Left lobe of liver (tissue), 2 donors: ENCODE data around the gene TSHZ3. TPM values are rescaled to one million over a fixed set of nuclear protein-coding genes. Genes with fewer than 3 reads are reported as not detected.

ENCODE experiments used
- ATAC-seq: fragments of 200-7000 bp; cut with Tn5 transposase; one replicate; pipeline ENCODE4 v1.9.1; 2020; ENCODE audit warnings: mild to moderate bottlenecking, moderate library complexity
- DNase-seq: peaks from one replicate; pipeline ENCODE4 v3.0.0-alpha.2; 2020; ENCODE audit warnings: low spot score
- total RNA-seq: library from RNA; stranded (reverse); gene quantifications from one replicate; pipeline ENCODE4 v1.2.1, GENCODE V29; 2021
- donor health status: DM: no; HTN: no; CAD: no; lungs with moderate emphysema.
- donor health status: DM: no; HTN: yes; CAD: no.

The TSHZ3 gene
- total RNA-seq, 1 donor from 2014 or later, result 1.1 TPM

DNA sequence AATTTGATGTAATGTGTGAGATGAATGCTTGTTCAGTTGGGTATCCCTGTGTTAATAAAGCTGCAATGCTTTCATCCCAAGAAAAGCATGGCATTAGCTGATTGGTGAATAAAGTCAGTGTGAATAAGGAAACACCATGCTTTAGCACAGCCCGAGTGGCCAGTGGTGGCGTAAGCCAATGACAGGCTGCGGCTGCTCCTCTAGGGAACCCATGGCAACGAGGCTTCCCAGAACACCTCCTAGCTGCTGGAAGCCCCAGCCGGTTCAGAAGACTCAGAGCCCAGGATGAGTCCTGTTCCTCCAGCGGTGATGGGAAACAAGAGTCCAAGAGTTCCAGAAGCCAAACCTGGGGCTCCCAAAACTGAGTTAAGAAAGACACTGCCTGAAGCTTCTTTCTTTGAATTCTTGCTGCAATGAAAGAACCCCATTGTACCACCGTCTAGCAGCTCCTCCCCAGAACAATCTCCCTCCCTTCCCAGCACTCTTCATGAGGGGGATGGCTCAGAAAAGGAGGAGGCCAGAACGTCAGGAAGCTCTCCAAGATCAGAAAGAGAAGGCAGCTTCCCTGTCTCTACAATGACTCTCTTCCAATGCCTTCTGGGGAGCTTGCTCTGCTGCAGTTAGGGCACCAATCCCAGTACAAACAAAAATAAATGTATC, 58.2 kb downstream of the TSHZ3 start:
- no peak for DNase-seq
- ATAC-seq, result no peak

- DNase-seq, result no peak
- no peak for ATAC-seq
Observed at GRCh38 chr19:31289976-31290375, 59.3 kb downstream of the TSHZ3 start.

DNA sequence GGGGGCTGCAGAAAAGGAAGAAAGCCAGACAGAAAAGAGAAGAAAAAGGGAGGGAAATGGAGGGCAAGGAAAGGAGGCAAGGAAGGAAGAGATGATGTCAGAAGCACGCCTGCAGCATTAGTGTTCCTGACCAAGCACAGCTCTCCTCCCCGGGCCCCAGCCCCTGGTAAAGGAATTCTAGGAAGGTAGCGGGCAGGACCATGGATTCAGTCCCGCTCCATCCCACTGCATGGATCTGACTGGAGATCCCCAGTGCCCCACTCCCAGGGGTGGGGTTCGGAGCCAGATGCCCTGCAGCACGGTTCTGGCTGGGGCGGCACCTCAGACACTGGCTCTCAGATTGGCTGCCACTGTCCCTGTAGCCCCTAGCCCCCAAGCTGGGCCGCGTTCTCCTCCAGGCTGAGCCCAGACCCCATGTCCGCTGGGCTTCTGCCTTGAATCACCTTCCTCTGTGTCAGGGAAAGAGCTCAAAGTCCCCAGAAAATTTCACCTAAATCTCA, 59.8 kb downstream of the TSHZ3 start:
- ATAC-seq, result no peak
- no peak for DNase-seq

DNA sequence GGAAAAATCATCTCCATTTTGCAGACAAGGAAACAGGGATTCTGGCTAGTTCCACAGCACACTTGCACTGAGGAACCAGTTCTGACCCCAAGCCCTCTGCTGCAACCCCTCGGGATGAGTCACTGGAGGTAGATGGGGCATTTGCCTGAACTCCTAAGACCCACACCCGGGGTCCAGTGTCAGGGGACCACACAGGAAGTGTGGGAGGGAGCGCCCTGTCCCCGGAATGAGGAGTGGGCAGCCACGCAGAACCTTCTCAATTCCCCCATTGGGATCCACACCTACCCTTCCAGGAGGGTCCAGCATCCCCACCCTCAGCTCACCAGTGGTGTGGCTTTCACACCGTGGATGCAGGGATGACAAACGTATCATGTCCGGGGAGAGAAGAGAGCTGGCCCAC, 62.7 kb downstream of the TSHZ3 start:
- DNase-seq (no peak), ATAC-seq (no peak)

- no peak for DNase-seq
- ATAC-seq, result no peak
Observed at GRCh38 chr19:31285744-31286143, 63.5 kb downstream of the TSHZ3 start.

DNA sequence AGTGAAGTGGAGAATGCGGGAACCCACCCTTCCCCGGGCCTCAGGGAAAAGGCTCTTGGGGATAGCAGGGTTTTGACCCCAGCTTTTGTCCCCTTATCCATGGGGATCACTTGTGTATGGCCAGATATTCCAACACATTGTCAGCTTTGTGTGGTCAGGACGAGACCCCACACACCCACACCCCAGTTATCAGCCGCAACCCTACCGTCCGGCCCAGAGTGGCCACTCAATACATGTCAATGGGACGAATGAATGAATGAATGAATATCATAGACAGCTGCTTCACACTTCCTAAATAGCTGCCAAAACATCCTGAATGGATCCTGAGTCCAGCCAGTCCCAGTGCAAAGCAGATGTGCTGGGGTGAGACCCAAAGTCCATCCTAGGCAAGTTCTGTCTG, 64.6 kb downstream of the TSHZ3 start:
- DNase-seq, result no peak

GRCh38 chr19:31283701-31284100, 65.5 kb downstream of the TSHZ3 start:
- ATAC-seq (no peak), DNase-seq (no peak)

More for the DNA sequence above, 64.6 kb downstream of the TSHZ3 start:
- no peak for ATAC-seq

- no peak for ATAC-seq
- DNase-seq, result no peak
Observed at GRCh38 chr19:31282346-31282745, 66.9 kb downstream of the TSHZ3 start.

DNA sequence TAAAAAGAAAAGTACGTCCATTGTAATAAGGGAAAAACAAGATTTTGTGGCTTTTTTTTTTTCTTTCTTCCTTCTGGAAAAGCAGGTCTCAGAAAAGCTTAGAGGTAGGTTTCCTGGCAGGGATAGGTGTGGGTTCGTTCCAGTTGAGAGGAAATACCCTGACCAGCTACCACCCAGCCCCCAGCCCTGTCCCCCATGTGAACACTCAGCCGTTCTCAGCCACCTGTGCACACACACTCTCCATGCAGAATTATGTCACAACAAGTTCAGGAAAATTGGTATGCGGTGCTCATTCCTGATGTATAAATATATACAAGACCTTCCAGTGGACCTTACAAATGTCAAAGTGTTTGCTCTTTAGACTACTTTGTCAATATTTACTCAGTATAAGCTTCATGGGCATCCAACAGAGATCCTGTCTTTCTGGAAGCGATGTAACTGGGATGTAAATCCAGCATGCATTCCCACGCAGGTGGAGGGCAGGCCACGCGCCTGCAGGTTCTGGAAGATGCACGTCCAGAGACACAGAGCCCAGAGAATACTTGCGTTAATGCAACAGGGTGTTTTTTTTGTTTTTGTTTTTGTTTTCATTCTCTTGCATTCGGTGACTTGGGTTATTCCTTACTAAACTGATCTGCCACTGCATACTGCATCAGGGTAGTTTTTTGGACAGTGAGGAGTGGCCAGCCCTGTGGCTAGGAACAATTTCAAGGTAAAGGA, 68.8 kb downstream of the TSHZ3 start:
- ATAC-seq, result no peak
- no peak for DNase-seq

- no peak for ATAC-seq
Observed at GRCh38 chr19:31279436-31279765, 69.8 kb downstream of the TSHZ3 start.

DNA sequence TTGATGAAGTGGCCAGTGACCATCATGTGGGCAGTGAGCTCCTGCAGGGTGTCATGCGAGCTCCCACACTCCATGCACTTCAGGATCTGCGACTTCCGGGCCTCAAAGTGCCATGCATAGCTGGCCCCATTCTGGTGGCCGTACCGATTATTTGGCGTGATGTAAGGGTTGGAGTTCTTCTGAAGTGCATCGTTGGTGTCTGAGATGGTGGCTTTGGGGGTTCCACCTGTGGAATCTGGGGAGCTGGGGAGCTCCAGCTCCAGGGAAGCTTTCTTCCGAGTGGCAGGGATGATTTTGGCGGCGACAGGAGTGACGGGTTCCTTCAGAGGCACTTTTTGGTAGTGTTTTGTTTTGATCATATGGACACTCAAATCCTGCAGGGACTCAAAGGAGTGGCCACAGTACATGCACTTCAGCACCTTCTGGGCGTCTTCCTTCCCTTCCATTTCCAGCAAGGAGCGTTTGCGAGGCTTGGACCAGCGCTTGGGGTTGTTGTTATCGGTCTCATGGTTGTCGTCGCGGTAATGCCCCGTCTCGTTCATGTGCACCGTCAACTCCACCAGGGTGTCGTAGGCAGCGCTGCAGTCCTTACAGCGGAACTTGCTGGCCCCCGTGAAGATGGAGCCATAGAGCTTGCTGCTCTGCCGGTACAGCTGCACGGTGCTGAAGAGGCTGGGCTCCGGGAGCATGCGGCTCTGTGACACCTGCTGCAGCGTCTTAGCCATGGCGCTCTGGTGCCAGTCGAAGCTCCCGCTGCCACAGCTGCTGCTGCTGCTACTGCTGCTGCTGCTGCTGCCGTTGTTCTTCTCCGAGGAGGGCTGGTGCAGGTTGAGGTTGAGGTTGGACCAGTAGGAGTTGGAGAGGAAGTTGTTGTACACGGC, 70.4 kb downstream of the TSHZ3 start:
- ATAC-seq (no peak), DNase-seq (no peak)

More at GRCh38 chr19:31279436-31279765, 69.8 kb downstream of the TSHZ3 start:
- DNase-seq, result no peak

DNA sequence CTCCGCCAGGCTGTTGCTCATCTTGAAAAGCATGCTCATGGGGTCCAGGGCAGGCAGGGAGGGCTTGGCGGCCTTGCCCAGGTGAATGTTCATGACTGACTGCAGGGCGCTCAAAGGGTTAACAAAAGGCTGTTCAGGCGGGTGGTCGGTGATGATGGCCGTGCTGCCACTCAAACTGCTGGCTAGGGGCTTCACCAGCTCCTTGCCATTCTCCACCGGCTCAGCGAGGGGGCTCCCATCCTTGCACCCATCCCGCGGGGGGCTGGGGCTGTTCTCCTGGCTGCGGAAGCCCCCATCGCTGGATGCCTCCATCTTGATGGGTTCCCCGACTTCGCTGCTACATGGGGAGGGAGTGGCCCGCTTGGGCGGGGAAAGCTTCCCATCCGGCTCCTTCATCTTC, 71.7 kb downstream of the TSHZ3 start:
- ATAC-seq, result no peak
- DNase-seq, result no peak

- ATAC-seq (no peak), DNase-seq (no peak)
Observed at GRCh38 chr19:31276831-31277230, 72.4 kb downstream of the TSHZ3 start.

GRCh38 chr19:31275068-31275334, 74.2 kb downstream of the TSHZ3 start:
- ATAC-seq (no peak), DNase-seq (no peak)

- DNase-seq (no peak), ATAC-seq (no peak)
Observed at GRCh38 chr19:31274251-31275067, 74.8 kb downstream of the TSHZ3 start.

DNA sequence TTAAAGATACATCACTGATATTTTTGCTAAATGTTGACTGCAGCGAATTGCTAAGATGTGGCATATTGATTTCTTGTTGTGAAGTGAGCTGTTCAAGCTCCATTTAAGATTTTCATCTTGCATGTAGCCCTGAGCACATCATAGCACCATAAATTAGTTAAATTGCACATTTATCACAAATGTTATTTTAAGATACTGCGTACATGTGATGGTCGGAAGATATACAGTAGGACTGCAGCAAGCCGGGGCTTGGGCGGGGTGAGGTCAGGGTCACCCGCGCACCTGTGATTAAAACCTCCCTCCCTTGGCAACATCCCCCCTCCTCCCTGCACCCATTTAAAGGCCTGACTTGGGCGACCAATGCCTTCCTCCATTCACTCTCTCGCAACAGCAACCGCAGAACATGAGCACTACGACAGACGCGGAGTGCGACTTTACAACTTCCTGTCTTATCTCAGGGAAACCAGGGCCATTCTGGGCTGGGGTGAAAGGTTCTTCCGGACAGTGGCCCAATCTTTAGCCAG, 76.6 kb downstream of the TSHZ3 start:
- no peak for ATAC-seq
- no peak for DNase-seq

GRCh38 chr19:31271306-31271911, 77.8 kb downstream of the TSHZ3 start:
- ATAC-seq (no peak), DNase-seq (no peak)

GRCh38 chr19:31270897-31271296, 78.3 kb downstream of the TSHZ3 start:
- DNase-seq (no peak), ATAC-seq (no peak)

GRCh38 chr19:31269425-31270127, 79.7 kb downstream of the TSHZ3 start:
- ATAC-seq (no peak), DNase-seq (no peak)
